Head of caudate nucleus (tissue), 42 donors: ENCODE measurements around the gene TMEM168.

ENCODE experiments used
- DNase-seq, 42 donors: peaks; one replicate each; pipeline versions ENCODE4 v3.0.0 to v3.0.0-alpha.2; 2020 to 2021; ENCODE audit warnings: mixed read lengths in 7 of 42
- intact Hi-C: fragments of 100-400 bp; cut with DNase I; formaldehyde crosslinking; loops from one replicate; pipeline ENCODE4 v1.15.0; 2022

TMEM168 gene

DNA sequence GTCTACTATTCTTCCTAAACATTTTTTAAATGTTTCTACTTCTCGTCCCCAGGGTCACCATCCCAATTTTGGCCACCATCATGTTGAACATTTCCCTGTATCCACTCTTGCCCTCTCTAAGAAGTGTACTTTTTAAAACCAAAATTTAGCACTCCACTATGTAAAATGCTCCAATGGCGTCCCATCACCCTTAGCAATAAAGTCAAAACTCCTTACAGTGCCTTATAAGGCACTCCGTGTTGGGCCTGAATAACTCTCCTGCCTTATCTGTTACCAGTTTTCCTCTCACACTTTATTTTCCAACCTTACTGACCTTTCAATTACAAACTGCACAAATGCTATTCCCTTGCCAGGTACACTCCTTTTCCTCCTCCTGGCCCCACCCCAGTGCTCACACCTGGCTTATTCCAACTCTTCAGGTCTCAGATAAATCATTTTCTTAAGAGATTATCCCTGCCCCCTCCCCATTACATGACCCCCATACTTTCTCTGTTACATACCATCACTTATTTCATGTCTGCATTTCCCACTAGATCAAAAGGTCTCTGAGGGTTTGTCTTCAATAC, 1.3 kb downstream of the TMEM168 start:
- intact Hi-C loops = loop anchor here (10.0 kb wide), 1 partner anchor 146 kb away; a partner anchor contains a TSS
- DNase-seq = no peak

DNA sequence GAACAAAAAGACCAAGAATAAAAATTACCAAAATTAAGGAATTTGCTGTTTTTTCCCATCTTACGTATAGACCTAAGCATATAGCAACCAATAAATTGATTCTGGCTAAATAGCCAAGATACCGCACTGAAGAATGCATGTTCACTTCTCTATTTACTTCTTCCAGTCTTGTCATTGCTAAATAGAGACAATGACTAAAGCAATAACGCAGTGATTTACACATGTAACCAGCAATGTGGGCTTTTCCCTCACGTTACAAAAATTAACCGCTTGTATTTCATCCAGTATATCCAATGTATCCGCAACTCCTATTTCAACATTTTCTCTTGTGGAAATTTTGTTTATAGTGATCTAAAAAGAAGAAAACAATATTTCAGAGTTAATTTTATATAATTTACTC, 5.6 kb downstream of the TMEM168 start:
- intact Hi-C loops = loop anchor here (10.0 kb wide), 1 partner anchor 150 kb away; a partner anchor contains a TSS
- DNase-seq = no peak

DNA sequence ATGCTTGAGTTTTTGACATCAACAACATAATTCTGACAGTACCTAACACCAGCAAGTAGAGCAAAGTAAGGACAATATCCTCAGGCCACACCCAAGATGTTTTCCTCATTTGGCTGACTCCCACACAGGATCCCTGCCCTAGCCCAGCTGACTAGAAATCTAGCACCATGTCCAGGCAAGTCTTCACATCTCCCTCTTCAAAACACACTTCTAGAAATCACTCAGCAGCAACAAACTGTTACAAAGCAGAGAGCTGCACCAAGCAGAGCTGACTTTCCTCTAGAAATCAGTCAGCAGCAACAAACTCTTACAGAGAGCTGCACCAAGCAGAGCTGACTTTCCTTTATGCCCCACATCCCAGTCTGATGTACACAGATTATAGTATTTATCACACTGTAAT, 7.7 kb downstream of the TMEM168 start:
- no peak for DNase-seq
- intact Hi-C loops = loop anchor here (10.0 kb wide), 1 partner anchor 152 kb away; a partner anchor contains a TSS

DNA sequence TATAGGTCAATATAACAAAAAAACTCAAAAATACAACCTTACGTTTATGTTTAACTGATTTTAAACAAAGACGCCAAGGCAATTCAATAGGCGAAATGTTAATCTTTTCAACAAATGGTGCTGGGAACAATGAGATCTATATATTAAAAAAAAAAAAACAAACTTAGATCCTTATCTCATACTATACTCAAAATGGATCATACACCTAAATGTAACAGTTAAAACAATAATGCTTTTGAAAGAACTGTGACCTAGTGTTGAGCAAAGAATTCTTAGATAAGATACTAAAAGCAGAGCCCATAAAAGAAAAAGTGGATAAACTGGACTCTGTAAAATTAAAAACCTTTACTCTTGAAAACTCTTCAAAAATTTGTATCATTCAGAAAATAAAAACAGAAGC, 8.6 kb downstream of the TMEM168 start:
- intact Hi-C loops = loop anchor here (10.0 kb wide), 1 partner anchor 153 kb away; a partner anchor contains a TSS

DNA sequence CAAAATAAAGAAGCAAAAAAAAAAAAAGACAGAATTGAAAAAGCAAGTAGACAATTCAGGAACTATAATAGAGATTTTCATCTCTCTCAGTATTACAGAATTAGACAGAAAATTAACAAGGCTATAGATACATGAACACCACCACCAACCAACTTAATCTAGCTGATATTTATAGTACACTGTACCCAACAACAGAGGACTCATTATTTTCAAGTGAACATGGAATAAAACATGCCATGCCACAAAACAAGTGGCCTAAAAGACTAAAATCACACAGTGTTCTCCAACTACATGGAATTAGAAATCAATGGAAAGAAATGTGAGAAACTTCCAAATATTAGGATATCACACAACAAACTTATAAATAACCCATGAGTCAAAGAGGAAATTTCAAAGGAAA, 9.1 kb downstream of the TMEM168 start:
- intact Hi-C loops = loop anchor here (10.0 kb wide), 1 partner anchor 154 kb away; a partner anchor contains a TSS
- DNase-seq = no peak

More for the DNA sequence above, 8.6 kb downstream of the TMEM168 start:
- DNase-seq = no peak

DNA sequence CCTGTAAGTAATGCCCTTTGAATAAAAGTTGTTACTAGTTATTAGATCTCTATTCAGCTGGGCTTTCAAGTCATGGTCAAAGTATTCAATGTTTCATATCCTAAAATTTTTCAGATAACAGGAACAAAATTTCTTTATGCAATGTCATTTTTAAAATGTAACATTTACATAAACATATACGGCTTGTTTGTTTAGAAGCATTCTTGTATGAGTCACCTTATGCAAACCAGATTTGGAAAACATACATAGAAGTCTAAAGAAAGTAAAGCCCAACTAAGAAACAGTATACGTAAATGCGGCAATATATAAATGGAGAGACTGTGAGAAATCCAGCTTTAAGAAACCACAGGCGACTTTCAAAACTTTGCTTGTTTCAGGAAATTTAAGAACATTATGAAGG, 10.5 kb downstream of the TMEM168 start:
- intact Hi-C loops = loop anchor here (10.0 kb wide), 1 partner anchor 155 kb away; a partner anchor contains a TSS
- no peak for DNase-seq

DNA sequence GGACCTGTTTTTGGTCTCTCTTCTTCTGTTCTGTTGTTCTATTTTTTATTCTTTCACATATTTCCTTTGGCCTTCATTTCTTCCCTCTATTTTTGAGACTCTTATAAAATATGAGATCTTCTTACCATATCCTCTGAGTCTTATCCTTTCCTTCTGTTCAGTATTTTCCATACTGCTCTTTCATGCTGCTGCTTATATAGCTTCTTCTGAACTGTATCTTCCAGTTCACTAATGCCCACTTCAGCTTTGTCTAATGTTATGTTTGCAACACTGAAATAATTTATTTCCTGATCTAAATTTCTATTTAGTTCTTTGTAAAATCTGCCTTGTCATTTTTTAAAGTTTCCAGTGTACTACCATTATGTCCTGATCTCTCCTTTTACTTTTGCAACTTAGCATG, 12.8 kb downstream of the TMEM168 start:
- intact Hi-C loops = no loop called here
- DNase-seq = no peak

DNA sequence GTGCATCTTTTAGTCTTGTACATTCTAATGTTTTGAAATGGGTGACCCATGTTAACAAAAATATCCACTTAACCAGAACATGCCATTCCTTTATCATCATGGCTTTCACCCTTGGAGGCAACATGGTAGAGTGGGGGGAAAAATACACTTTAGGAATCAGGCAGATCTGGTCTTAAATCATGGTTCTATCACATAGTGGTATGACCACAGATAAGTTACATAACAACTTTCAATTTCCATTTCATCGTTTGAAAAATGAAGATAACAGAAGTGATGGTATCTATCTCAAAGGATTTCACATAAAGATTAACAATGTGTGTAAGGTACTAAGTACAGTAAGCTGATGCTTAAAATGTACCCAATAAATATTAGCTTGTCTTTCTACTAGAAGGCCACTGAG, 19.0 kb downstream of the TMEM168 start:
- intact Hi-C loops = no loop called here
- no peak for DNase-seq

DNA sequence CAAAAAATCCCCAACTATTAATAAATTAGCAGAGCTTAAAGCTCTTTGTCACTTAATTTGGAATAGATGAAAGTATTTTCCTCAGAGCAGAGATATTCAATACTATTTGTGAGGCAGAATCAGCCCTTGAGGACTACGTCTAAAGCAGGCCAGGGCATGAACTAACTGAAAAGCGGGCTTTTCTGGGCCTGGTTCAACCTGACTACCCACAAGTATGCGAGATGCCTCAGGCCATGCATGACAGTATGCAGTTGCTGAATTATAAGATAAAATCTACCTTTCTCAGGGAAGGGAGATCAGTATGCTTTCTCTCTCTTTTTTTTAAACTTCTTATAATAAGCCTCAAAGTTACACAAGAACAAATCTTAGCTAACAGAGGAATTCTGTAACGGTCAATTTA, 20.1 kb downstream of the TMEM168 start:
- DNase-seq = no peak
- intact Hi-C loops = no loop called here

DNA sequence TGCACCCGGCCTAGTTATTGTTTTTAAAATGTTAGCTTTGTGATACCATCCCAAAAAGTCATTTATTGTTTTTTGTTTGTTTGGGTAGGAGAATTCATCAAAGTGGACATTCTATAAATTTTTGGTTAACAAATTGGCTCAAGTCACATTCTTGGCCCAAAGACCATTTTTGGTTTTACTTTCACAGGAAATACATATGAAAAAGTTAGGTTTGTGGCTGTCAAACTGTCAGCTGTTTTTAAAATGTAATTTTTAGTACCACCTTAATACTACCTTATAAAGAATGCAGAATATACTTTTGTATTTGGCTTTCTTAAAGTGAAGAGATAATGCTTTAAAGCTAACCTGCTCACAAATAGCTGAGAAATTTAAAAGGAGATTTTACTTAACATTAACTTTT, 25.1 kb downstream of the TMEM168 start:
- intact Hi-C loops = no loop called here
- DNase-seq = no peak

DNA sequence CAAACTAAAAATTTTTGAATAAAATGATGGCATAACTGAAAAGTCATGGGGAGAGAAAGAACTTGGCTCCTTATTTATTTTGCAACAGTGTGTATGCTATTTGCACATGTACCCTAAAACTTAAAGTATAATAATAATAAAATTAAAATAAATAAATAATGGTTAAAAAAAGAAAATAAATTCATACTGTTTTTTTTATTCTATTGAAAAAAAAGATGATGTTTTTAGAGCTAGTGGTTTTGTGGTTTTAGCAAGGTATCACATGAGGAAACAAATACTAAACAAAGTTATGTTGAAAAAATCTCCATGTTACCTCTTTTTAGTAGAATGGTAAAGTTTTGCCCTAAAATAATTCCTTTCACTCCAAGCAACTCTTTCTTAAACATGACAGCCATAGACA, 26.2 kb downstream of the TMEM168 start:
- intact Hi-C loops = no loop called here

DNA sequence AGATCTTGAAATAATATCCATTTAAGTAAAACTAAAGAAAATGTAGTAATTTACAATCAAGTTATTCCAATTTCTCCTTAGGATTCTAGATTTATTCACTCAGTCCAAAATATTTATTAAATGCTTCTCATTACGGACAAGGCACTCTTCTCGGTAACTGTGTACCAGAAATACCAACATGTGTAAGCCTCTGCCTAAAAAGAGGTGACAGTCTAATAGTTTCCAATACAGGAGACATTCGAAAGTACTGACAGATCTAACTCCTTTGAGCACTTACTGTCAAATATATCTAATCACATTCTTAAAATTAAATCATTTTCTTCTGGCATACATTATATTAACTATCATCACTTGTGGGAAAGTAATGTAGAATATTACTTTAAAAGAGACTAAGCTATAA, 26.9 kb downstream of the TMEM168 start:
- intact Hi-C loops = no loop called here
- DNase-seq = no peak

More for the DNA sequence above, 26.2 kb downstream of the TMEM168 start:
- no peak for DNase-seq

DNA sequence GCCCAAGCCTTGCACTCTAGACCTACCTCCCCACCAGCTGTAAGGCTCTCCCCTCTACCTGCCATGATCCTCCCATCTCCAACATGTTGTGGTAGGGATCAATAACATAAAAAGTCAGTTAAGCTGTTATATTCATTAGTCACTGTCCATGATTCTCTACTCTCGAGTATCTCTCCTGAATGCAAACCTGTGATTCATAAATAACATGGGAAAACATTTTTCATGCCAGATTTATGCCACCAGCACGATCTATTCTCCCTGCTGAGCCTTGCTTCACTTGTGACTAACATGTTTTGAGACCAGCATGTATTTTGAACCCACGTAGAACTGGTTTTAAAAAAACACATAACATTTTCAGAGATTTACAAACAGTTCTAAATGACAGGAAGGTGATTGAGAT, 30.3 kb downstream of the TMEM168 start:
- intact Hi-C loops = no loop called here
- DNase-seq = no peak

DNA sequence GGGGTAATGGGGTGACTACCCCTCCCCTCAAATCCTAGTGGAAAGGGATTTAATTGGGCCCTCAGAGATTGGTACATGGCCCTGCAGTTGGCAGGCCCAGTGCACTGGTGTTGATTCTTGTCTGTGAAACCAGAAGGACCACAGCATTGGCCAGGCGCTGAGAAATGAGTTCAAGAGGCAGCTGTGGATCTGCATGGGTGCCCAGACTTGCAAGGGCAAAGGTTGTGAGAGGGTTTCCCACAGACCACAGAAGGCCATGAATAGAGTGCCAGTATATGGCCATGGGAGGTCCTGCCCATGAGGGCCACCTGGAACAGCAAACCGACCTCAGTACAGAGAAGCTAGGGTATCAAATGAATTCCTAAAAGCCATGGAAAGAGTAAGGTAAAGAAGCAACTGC, 32.9 kb downstream of the TMEM168 start:
- intact Hi-C loops = no loop called here
- DNase-seq = no peak

DNA sequence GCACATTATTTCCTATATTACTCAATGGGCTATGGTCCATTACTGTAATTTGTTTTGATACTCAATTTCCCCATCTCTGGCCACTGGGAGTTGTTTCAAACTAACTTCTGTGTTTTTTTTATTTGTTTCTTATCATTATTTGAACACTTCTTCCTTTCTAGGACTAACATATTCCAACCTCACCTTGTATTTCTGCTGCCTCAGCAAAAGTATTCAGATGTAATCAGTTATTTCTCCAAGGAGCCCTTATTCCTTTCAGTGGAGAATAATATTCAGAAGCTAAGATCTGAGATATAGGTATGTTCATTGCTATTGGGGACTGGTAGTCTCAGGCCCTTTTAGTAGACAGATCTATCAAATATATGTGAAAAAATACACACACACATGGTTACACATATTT, 36.9 kb downstream of the TMEM168 start:
- DNase-seq = no peak
- intact Hi-C loops = no loop called here

DNA sequence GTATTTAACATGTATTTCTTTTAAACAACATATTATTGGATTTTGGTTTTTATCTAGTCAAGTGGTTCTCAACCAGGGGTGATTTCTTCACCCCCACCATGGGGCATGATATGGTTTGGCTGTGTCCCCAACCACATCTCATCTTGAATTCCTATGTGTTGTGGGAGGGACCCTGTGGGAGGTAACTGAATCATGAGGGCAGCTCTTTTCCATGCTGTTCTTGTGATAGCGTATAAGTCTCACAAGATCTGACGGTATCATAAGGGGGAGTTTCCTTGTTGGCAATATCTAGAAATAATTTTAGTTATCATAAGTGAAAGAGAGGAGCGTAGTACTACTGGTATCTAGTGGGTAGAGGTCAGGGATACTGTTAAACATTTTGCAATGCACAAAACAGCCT, 37.6 kb downstream of the TMEM168 start:
- intact Hi-C loops = no loop called here
- peak in 1 of 42 donors; percentile 8 for DNase-seq

DNA sequence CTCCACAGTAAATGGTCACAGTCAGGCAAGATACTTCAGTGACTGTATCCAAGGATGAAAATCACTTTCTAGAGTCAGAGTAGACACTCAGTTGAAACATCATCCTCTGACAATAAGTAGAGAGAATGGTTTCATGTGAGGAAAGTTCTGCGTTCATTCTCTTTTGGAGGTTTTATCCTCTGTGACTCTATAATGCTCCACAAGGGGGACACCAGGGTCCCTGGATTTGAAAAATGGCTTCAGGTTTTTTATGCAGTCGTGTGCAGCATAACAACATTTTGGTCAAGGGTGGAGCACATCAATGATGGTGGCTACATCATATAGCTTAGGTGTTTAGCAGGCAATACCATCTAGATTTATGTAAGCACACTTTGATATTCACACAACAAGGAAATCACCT, 40.4 kb downstream of the TMEM168 start:
- DNase-seq = no peak
- intact Hi-C loops = no loop called here

DNA sequence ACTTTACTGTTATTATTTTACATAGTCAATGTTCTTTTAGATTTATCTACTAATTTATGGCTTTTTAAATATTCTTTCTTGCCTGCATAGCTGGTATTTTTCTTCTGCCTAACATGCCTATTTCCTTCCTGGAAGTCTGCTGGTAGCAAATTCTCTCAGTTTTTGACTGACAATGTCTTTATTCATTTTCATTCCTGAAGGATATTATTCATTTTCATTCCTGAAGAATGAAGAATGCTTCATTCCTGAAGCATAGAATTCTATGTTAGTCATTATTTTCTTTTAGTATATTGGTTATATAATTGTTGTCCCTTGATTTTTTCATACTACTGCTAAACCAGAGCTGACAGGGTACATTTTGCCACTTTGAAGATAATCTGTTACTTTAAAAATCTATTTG, 41.8 kb downstream of the TMEM168 start:
- no peak for DNase-seq
- intact Hi-C loops = no loop called here

DNA sequence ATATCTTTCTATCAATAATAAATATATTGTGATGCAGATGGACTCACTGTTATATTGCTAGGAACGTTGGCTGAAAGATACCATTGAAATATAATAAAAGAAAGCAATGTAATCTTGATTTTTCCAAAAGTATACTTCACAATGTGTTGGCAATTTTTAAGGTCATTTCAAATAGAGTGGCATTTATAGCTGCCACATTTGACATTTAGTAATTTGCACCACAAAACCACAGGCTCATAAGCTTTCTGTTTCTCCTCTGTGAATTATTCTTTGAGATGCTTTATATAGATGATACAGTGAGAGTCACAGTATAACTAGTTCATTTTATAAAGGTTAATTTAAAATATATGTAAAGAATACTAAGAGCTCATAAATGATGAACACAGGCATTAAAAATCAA, 44.6 kb downstream of the TMEM168 start:
- intact Hi-C loops = no loop called here
- no peak for DNase-seq

DNA sequence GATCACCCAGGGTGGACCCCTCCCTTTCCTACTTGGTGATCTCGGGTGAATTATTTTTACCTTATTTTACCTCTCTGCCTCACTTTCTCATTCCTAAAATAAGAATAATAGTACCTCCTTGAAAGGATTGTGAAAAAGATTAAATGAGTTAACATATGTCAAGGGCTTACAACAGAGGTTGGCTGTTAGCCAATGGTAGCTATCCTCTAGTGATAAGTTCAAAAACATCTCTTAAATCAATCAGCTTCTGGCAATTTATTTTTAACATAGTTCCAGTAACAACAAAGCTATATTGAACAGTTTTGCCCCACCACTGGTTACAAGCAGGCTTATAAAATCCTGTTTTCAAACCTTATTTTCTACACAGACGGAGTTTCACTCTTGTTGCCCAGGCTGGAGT, 45.4 kb downstream of the TMEM168 start:
- intact Hi-C loops = no loop called here
- no peak for DNase-seq

DNA sequence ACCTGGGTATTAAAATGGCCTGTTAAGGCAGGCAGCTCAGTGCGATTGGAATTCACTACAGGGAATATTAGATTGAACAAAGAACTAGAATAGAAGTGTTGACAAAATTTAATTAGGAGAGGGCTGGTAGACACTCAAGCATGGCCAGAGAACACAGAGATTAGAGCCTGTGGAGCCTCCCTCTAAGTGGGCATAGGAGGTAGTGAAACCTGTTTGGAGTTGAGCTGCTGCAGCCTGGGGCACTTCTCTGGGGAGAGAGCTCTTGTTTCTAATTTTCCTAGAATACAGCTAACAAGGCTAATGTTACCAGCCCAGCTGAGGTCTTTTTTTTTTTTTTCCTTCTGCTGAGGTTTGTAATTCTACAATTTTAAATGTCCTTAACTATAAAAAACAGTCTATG, 46.4 kb downstream of the TMEM168 start:
- DNase-seq = no peak
- intact Hi-C loops = no loop called here

DNA sequence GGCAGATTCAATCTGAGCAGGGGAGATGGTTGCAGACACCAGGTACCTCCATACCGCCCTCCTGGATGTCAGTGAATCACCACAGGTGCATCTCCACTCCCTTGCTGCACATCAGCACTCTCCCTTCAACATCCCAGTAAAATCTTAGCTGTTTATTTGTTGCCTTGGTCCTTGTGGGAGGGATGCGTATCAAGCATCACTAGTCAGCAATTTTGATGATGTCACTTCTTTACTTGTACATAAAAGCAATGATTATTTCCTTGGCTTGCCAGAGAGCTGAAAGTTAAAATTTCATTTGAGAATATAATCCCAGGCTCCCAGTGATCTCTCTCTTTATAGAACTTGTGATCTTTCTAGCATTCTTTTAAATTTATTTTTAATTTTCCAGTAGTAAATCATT, 49.5 kb downstream of the TMEM168 start:
- no peak for DNase-seq
- intact Hi-C loops = no loop called here
